Panc1 (cell line): ENCODE data around the gene AP3B2. TPM values are rescaled to one million over a fixed set of nuclear protein-coding genes. Genes with fewer than 3 reads are reported as not detected.

ENCODE experiments used
- ATAC-seq: fragments of 200-7000 bp; cut with Tn5 transposase; 2 replicates; pipeline ENCODE4 v1.9.1; 2020; ENCODE audit warnings: mild to moderate bottlenecking, moderate library complexity
- BruUV-seq: library from RNA; stranded (reverse); fragments of 400-500 nt; replicated peaks from 2 replicates; lab custom pipeline; 2021; lab: Mats Ljungman, UMichigan
- CTCF ChIA-PET: fragments of 300-600 bp; sonication (Branson Sonifier 250); formaldehyde crosslinking; loops from one replicate; lab custom pipeline; 2022; ENCODE audit warnings: antibody characterized with exemption; lab: Charles Lee
- POLR2A ChIA-PET: fragments of 300-600 bp; sonication (Branson Sonifier 250); formaldehyde crosslinking; loops from one replicate; lab custom pipeline; 2022; ENCODE audit warnings: antibody characterized with exemption; lab: Charles Lee
- DNase-seq: peaks from one replicate; pipeline ENCODE4 v3.0.0-alpha.2; 2010; ENCODE audit warnings: low read depth, low spot score
- H3K27ac ChIP-seq: 2 replicates; pipeline ENCODE4 v1.5.1; 2011; ENCODE audit warnings: mild to moderate bottlenecking, low read length, inconsistent platforms
- H3K27me3 ChIP-seq: fragments of 200-500 bp; sonication (Bioruptor generic); 2 replicates; pipeline ENCODE4 v1.6.0; 2014; ENCODE audit warnings: low read length, inconsistent platforms; ENCODE audit not compliant: control insufficient read depth, insufficient read depth
- H3K36me3 ChIP-seq: fragments of 200-500 bp; sonication (Bioruptor generic); 2 replicates; pipeline ENCODE4 v1.5.1; 2014; ENCODE audit warnings: inconsistent platforms, mild to moderate bottlenecking, low read length, moderate library complexity; ENCODE audit not compliant: control insufficient read depth, insufficient read depth
- H3K4me1 ChIP-seq: 2 replicates; pipeline ENCODE4 v1.5.1; 2011; ENCODE audit warnings: inconsistent platforms, mild to moderate bottlenecking, low read length, moderate library complexity; ENCODE audit not compliant: control insufficient read depth, insufficient read depth
- H3K4me3 ChIP-seq, 2 experiments: 2 replicates each; pipeline ENCODE4 v1.5.1; 2011 to 2012; ENCODE audit warnings: low read depth in 2 of 2, low read length in 2 of 2, mild to moderate bottlenecking in 2 of 2, inconsistent platforms in 1 of 2, moderate library complexity in 1 of 2
- H3K9me3 ChIP-seq: fragments of 200-500 bp; sonication (Bioruptor generic); 2 replicates; pipeline ENCODE4 v1.5.1; 2014; ENCODE audit warnings: low read depth, mild to moderate bottlenecking, inconsistent platforms, low read length, moderate library complexity; ENCODE audit not compliant: control insufficient read depth, insufficient read depth
- CTCF ChIP-seq: fragments of 450-650 bp; IDR thresholded peaks from 2 replicates; pipeline ENCODE4 v1.5.1; 2017; ENCODE audit warnings: mild to moderate bottlenecking
- POLR2AphosphoS5 ChIP-seq: IDR thresholded peaks from 2 replicates; pipeline ENCODE4 v1.6.1; 2012; ENCODE audit warnings: mild to moderate bottlenecking, low read depth, low read length, moderate library complexity
- REST ChIP-seq, 2 experiments: IDR thresholded peaks; 2 replicates each; pipeline ENCODE4 v1.6.1; 2011 to 2012; ENCODE audit warnings: low read depth in 2 of 2, control low read depth in 1 of 2, low read length in 1 of 2, mild to moderate bottlenecking in 1 of 2, moderate library complexity in 1 of 2; ENCODE audit not compliant: insufficient read depth in 1 of 2
- SIN3A ChIP-seq: IDR thresholded peaks from 2 replicates; pipeline ENCODE4 v1.6.1; 2012; ENCODE audit warnings: low read depth, mild to moderate bottlenecking, low read length, moderate library complexity, borderline replicate concordance; ENCODE audit not compliant: insufficient read depth
- TCF7L2 ChIP-seq: IDR thresholded peaks from 2 replicates; pipeline ENCODE4 v1.6.1; 2011; ENCODE audit warnings: mild to moderate bottlenecking, low read depth, low read length, inconsistent platforms
- in situ Hi-C: cut with HindIII; loops from 2 replicates; pipeline ENCODE4 v1.10.0; 2016; ENCODE audit warnings: low sequenced_read_pairs, low pct_unique_long_range_greater_than_20kb
- intact Hi-C: fragments of 100-400 bp; cut with micrococcal nuclease; formaldehyde crosslinking; loops from one replicate; pipeline ENCODE4 v1.10.0; 2022; ENCODE audit not compliant: unreplicated experiment
- total RNA-seq: library from RNA; stranded (reverse); gene quantifications from one replicate; pipeline ENCODE4 v1.2.1, GENCODE V29; 2021; ENCODE audit not compliant: unreplicated experiment

AP3B2 gene
- total RNA-seq, 1 experiment from 2014 or later, result 0.95 TPM

GRCh38 chr15:82739086-82739485 is 29.4 kb upstream of the AP3B2 start:
- Histone ChIP-seq H3K27me3 (no peaks in the 10 kb centered on the region), H3K4me1 (no peaks in the 10 kb centered on the region; the same call in 1 of the 2 replicates), H3K9me3 (no peaks in the 10 kb centered on the region), H3K27ac (no peak overlapping the region), H3K36me3 (no peaks in the 10 kb centered on the region), H3K4me3 (no peak overlapping the region)
- DNase-seq, result no peak
- intact Hi-C loops (no loop called here), in situ Hi-C loops (no loop called here)
- ATAC-seq, result no peak
- BruUV-seq, result no TSS peak
- ChIA-PET POLR2A (interaction anchor here (0.5 kb wide), 1 partner anchor 43 kb away, joined by 4 read pairs; no protein-coding TSS in a partner anchor), CTCF (no interaction called here)
- TF ChIP-seq POLR2AphosphoS5, result no peak
- TF ChIP-seq CTCF, result no peak
- TF ChIP-seq REST (IDR thresholded peaks at IDR 0.05; ENCODE audit: insufficient read depth in 1 of 2, low read depth in 2 of 2, low read length in 1 of 2), result no peak
- no peak for TF ChIP-seq SIN3A
- no peak for TF ChIP-seq TCF7L2

GRCh38 chr15:82737975-82738374 is 28.3 kb upstream of the AP3B2 start:
- 0 out of 2 replicates have a peak, but pooled peaks have one; percentile 45 for ATAC-seq
- no peak overlapping the region for H3K27ac ChIP-seq
- no TSS peak for BruUV-seq

More at GRCh38 chr15:82737975-82738374, 28.3 kb upstream of the AP3B2 start:
- Histone ChIP-seq H3K9me3 (no peaks in the 10 kb centered on the region), H3K27me3 (no peaks in the 10 kb centered on the region), H3K4me1 (no peaks in the 10 kb centered on the region; the same call in 1 of the 2 replicates), H3K36me3 (no peaks in the 10 kb centered on the region), H3K4me3 (no peak overlapping the region)
- DNase-seq, result no peak
- ChIA-PET CTCF (no interaction called here), POLR2A (no interaction called here)
- intact Hi-C loops (no loop called here), in situ Hi-C loops (no loop called here)
- TF ChIP-seq TCF7L2, result no peak
- no peak for TF ChIP-seq POLR2AphosphoS5
- TF ChIP-seq SIN3A, result no peak
- TF ChIP-seq REST (IDR thresholded peaks at IDR 0.05; ENCODE audit: insufficient read depth in 1 of 2, low read depth in 2 of 2, low read length in 1 of 2), result no peak
- TF ChIP-seq CTCF, result no peak
